WTC11 (cell line): ENCODE results near the gene GLRX2. TPM values are rescaled to one million over a fixed set of nuclear protein-coding genes. Genes with fewer than 3 reads are reported as not detected.

Source experiments
- CBFB ChIP-seq: sonication (generic); formaldehyde crosslinking; IDR thresholded peaks from 2 replicates; pipeline ENCODE4 v1.8.1; 2022; ENCODE audit warnings: mild to moderate bottlenecking, low read depth, missing genetic modification reagents
- EMX1 ChIP-seq: fragments of 250-450 bp; sonication (Bioruptor Pico); IDR thresholded peaks from 2 replicates; pipeline ENCODE4 v1.8.0; 2021; ENCODE audit warnings: mild to moderate bottlenecking
- JUN ChIP-seq: sonication (generic); formaldehyde crosslinking; IDR thresholded peaks from 2 replicates; pipeline ENCODE4 v1.8.0; 2023; ENCODE audit warnings: mild to moderate bottlenecking, missing genetic modification reagents
- SOX15 ChIP-seq: fragments of 250-450 bp; sonication (Bioruptor Pico); IDR thresholded peaks from 2 replicates; pipeline ENCODE4 v1.9.0; 2021; ENCODE audit warnings: mild to moderate bottlenecking
- SP1 ChIP-seq: sonication (generic); formaldehyde crosslinking; conservative IDR thresholded peaks from 2 replicates; pipeline ENCODE4 v1.8.1; 2022; ENCODE audit warnings: missing genetic modification reagents
- TEAD4 ChIP-seq: sonication (generic); formaldehyde crosslinking; IDR thresholded peaks from 2 replicates; pipeline ENCODE4 v1.8.0; 2022; ENCODE audit warnings: mild to moderate bottlenecking, missing genetic modification reagents
- ZNF232 ChIP-seq: sonication (generic); formaldehyde crosslinking; IDR thresholded peaks from 2 replicates; pipeline ENCODE4 v1.8.0; 2022; ENCODE audit warnings: mild to moderate bottlenecking, missing genetic modification reagents
- ZNF263 ChIP-seq: sonication (generic); formaldehyde crosslinking; IDR thresholded peaks from 2 replicates; pipeline ENCODE4 v1.8.1; 2022; ENCODE audit warnings: low read depth, mild to moderate bottlenecking, moderate library complexity, missing genetic modification reagents
- total RNA-seq: library from RNA; stranded (reverse); gene quantifications from 3 replicates; pipeline ENCODE4 v1.2.3, GENCODE V29; 2021
- TF ChIP-seq, protein P1 (sequence below): sonication (generic); formaldehyde crosslinking; IDR thresholded peaks from 2 replicates; pipeline ENCODE4 v1.8.1; 2022; ENCODE audit warnings: low read depth, missing genetic modification reagents, borderline replicate concordance
- TF ChIP-seq, protein P2 (sequence below): fragments of 250-450 bp; sonication (Bioruptor Pico); IDR thresholded peaks from 2 replicates; pipeline ENCODE4 v1.9.0; 2021; ENCODE audit warnings: moderate library complexity, mild to moderate bottlenecking, inconsistent platforms, borderline replicate concordance
- TF ChIP-seq, protein P3 (sequence below): sonication (generic); formaldehyde crosslinking; IDR thresholded peaks from 2 replicates; pipeline ENCODE4 v1.8.1; 2022; ENCODE audit warnings: low read depth, mild to moderate bottlenecking, moderate library complexity, missing genetic modification reagents, borderline replicate concordance
- TF ChIP-seq, protein P4 (sequence below): fragments of 250-450 bp; sonication (Bioruptor Pico); IDR thresholded peaks from 2 replicates; pipeline ENCODE4 v1.9.0; 2021; ENCODE audit warnings: mild to moderate bottlenecking, borderline replicate concordance
- TF ChIP-seq, protein P5 (sequence below): sonication (generic); formaldehyde crosslinking; IDR thresholded peaks from 2 replicates; pipeline ENCODE4 v1.8.0; 2022; ENCODE audit warnings: missing genetic modification reagents
- TF ChIP-seq, protein P6 (sequence below): sonication (generic); formaldehyde crosslinking; IDR thresholded peaks from 2 replicates; pipeline ENCODE4 v1.8.1; 2022; ENCODE audit warnings: mild to moderate bottlenecking, moderate library complexity, missing genetic modification reagents
- TF ChIP-seq, protein P7 (sequence below): sonication (generic); formaldehyde crosslinking; IDR thresholded peaks from 2 replicates; pipeline ENCODE4 v1.8.0; 2022; ENCODE audit warnings: mild to moderate bottlenecking, missing genetic modification reagents
- TF ChIP-seq, protein P8 (sequence below): sonication (generic); formaldehyde crosslinking; IDR thresholded peaks from 2 replicates; pipeline ENCODE4 v1.8.0; 2023; ENCODE audit warnings: missing genetic modification reagents, mild to moderate bottlenecking, borderline replicate concordance

Gene GLRX2
- total RNA-seq, 1 experiment from 2014 or later = 8.4 TPM

DNA sequence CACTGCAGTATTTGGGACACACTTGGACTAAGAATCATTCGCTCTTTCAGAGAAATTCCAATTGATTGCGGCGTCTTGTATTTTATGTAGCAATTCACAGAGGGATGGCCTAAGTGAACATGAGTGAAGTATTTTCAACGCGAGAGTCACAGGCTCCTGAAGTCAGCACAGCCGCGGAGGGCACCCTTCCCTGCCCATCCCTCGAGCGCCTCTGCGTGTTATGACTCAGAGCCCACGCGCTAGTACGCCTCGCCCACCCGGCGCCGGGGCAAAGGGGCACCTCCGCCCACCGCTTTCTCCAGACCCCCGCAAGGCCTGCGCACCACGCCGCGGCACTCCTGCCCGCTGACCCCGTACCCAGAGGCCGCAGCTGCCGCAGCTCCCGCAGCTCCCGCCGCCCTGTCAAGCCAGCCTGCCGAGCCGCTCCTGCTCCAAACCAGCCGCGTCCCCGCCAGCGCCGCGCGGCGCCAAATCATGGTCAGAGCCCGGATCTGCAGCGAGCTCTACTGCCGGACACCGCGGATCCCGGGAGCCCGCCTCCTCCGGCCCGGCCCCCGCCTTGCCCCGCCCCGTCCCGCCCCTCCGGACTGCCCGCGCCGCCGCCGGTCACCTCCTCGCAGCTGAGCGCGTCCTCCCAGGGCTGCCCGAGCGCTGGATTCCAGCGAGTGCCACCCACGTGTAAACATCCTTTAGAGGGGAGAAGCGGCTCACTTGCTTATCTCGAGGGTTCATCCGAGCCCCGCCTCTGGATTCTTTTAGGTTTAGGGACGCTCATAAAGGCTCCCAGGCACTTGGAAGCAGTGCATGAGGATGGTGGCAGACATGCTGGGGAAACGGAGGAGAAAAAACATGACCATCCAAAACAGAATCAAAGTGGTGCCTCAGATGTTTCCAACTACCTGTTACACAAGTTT is at the start of gene GLRX2 (continued):
- TF ChIP-seq, protein P1, sequence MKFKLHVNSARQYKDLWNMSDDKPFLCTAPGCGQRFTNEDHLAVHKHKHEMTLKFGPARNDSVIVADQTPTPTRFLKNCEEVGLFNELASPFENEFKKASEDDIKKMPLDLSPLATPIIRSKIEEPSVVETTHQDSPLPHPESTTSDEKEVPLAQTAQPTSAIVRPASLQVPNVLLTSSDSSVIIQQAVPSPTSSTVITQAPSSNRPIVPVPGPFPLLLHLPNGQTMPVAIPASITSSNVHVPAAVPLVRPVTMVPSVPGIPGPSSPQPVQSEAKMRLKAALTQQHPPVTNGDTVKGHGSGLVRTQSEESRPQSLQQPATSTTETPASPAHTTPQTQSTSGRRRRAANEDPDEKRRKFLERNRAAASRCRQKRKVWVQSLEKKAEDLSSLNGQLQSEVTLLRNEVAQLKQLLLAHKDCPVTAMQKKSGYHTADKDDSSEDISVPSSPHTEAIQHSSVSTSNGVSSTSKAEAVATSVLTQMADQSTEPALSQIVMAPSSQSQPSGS = no peak
- TF ChIP-seq, protein P2, sequence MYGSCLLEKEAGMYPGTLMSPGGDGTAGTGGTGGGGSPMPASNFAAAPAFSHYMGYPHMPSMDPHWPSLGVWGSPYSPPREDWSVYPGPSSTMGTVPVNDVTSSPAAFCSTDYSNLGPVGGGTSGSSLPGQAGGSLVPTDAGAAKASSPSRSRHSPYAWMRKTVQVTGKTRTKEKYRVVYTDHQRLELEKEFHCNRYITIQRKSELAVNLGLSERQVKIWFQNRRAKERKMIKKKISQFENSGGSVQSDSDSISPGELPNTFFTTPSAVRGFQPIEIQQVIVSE = no peak
- TF ChIP-seq, protein P3, sequence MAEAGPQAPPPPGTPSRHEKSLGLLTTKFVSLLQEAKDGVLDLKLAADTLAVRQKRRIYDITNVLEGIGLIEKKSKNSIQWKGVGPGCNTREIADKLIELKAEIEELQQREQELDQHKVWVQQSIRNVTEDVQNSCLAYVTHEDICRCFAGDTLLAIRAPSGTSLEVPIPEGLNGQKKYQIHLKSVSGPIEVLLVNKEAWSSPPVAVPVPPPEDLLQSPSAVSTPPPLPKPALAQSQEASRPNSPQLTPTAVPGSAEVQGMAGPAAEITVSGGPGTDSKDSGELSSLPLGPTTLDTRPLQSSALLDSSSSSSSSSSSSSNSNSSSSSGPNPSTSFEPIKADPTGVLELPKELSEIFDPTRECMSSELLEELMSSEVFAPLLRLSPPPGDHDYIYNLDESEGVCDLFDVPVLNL (CRISPR knock-in tag) = peak; percentile 77; the same call in 1 of the 2 replicates
- TF ChIP-seq, protein P4, sequence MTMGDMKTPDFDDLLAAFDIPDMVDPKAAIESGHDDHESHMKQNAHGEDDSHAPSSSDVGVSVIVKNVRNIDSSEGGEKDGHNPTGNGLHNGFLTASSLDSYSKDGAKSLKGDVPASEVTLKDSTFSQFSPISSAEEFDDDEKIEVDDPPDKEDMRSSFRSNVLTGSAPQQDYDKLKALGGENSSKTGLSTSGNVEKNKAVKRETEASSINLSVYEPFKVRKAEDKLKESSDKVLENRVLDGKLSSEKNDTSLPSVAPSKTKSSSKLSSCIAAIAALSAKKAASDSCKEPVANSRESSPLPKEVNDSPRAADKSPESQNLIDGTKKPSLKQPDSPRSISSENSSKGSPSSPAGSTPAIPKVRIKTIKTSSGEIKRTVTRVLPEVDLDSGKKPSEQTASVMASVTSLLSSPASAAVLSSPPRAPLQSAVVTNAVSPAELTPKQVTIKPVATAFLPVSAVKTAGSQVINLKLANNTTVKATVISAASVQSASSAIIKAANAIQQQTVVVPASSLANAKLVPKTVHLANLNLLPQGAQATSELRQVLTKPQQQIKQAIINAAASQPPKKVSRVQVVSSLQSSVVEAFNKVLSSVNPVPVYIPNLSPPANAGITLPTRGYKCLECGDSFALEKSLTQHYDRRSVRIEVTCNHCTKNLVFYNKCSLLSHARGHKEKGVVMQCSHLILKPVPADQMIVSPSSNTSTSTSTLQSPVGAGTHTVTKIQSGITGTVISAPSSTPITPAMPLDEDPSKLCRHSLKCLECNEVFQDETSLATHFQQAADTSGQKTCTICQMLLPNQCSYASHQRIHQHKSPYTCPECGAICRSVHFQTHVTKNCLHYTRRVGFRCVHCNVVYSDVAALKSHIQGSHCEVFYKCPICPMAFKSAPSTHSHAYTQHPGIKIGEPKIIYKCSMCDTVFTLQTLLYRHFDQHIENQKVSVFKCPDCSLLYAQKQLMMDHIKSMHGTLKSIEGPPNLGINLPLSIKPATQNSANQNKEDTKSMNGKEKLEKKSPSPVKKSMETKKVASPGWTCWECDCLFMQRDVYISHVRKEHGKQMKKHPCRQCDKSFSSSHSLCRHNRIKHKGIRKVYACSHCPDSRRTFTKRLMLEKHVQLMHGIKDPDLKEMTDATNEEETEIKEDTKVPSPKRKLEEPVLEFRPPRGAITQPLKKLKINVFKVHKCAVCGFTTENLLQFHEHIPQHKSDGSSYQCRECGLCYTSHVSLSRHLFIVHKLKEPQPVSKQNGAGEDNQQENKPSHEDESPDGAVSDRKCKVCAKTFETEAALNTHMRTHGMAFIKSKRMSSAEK = no peak
- TF ChIP-seq, protein P5, sequence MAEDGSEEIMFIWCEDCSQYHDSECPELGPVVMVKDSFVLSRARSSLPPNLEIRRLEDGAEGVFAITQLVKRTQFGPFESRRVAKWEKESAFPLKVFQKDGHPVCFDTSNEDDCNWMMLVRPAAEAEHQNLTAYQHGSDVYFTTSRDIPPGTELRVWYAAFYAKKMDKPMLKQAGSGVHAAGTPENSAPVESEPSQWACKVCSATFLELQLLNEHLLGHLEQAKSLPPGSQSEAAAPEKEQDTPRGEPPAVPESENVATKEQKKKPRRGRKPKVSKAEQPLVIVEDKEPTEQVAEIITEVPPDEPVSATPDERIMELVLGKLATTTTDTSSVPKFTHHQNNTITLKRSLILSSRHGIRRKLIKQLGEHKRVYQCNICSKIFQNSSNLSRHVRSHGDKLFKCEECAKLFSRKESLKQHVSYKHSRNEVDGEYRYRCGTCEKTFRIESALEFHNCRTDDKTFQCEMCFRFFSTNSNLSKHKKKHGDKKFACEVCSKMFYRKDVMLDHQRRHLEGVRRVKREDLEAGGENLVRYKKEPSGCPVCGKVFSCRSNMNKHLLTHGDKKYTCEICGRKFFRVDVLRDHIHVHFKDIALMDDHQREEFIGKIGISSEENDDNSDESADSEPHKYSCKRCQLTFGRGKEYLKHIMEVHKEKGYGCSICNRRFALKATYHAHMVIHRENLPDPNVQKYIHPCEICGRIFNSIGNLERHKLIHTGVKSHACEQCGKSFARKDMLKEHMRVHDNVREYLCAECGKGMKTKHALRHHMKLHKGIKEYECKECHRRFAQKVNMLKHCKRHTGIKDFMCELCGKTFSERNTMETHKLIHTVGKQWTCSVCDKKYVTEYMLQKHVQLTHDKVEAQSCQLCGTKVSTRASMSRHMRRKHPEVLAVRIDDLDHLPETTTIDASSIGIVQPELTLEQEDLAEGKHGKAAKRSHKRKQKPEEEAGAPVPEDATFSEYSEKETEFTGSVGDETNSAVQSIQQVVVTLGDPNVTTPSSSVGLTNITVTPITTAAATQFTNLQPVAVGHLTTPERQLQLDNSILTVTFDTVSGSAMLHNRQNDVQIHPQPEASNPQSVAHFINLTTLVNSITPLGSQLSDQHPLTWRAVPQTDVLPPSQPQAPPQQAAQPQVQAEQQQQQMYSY (CRISPR knock-in tag) = no peak
- TF ChIP-seq ZNF263 (CRISPR knock-in tag) (no peak), CBFB (no peak), SOX15 (CRISPR knock-in tag) (no peak), JUN (CRISPR knock-in tag) (no peak), SP1 (peak; percentile 84), EMX1 (CRISPR knock-in tag) (no peak), TEAD4 (CRISPR knock-in tag) (no peak), ZNF232 (CRISPR knock-in tag) (peak; percentile 63; the same call in 1 of the 2 replicates)
- TF ChIP-seq, protein P6, sequence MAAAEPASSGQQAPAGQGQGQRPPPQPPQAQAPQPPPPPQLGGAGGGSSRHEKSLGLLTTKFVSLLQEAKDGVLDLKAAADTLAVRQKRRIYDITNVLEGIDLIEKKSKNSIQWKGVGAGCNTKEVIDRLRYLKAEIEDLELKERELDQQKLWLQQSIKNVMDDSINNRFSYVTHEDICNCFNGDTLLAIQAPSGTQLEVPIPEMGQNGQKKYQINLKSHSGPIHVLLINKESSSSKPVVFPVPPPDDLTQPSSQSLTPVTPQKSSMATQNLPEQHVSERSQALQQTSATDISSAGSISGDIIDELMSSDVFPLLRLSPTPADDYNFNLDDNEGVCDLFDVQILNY (CRISPR knock-in tag) = peak; percentile 78; the same call in 1 of the 2 replicates
- TF ChIP-seq, protein P7, sequence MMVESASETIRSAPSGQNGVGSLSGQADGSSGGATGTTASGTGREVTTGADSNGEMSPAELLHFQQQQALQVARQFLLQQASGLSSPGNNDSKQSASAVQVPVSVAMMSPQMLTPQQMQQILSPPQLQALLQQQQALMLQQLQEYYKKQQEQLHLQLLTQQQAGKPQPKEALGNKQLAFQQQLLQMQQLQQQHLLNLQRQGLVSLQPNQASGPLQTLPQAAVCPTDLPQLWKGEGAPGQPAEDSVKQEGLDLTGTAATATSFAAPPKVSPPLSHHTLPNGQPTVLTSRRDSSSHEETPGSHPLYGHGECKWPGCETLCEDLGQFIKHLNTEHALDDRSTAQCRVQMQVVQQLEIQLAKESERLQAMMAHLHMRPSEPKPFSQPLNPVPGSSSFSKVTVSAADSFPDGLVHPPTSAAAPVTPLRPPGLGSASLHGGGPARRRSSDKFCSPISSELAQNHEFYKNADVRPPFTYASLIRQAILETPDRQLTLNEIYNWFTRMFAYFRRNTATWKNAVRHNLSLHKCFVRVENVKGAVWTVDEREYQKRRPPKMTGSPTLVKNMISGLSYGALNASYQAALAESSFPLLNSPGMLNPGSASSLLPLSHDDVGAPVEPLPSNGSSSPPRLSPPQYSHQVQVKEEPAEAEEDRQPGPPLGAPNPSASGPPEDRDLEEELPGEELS (CRISPR knock-in tag) = 0 out of 2 replicates have a peak, but pooled peaks have one; percentile 35
- TF ChIP-seq, protein P8, sequence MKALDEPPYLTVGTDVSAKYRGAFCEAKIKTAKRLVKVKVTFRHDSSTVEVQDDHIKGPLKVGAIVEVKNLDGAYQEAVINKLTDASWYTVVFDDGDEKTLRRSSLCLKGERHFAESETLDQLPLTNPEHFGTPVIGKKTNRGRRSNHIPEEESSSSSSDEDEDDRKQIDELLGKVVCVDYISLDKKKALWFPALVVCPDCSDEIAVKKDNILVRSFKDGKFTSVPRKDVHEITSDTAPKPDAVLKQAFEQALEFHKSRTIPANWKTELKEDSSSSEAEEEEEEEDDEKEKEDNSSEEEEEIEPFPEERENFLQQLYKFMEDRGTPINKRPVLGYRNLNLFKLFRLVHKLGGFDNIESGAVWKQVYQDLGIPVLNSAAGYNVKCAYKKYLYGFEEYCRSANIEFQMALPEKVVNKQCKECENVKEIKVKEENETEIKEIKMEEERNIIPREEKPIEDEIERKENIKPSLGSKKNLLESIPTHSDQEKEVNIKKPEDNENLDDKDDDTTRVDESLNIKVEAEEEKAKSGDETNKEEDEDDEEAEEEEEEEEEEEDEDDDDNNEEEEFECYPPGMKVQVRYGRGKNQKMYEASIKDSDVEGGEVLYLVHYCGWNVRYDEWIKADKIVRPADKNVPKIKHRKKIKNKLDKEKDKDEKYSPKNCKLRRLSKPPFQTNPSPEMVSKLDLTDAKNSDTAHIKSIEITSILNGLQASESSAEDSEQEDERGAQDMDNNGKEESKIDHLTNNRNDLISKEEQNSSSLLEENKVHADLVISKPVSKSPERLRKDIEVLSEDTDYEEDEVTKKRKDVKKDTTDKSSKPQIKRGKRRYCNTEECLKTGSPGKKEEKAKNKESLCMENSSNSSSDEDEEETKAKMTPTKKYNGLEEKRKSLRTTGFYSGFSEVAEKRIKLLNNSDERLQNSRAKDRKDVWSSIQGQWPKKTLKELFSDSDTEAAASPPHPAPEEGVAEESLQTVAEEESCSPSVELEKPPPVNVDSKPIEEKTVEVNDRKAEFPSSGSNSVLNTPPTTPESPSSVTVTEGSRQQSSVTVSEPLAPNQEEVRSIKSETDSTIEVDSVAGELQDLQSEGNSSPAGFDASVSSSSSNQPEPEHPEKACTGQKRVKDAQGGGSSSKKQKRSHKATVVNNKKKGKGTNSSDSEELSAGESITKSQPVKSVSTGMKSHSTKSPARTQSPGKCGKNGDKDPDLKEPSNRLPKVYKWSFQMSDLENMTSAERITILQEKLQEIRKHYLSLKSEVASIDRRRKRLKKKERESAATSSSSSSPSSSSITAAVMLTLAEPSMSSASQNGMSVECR (CRISPR knock-in tag) = no peak
